Measurements from ENCODE around the gene ZNF639. TPM values are rescaled to one million over a fixed set of nuclear protein-coding genes. Genes with fewer than 3 reads are reported as not detected.

ZNF639 gene
- total RNA-seq, 1 experiment from 2014 or later, result 60.4 TPM

DNA sequence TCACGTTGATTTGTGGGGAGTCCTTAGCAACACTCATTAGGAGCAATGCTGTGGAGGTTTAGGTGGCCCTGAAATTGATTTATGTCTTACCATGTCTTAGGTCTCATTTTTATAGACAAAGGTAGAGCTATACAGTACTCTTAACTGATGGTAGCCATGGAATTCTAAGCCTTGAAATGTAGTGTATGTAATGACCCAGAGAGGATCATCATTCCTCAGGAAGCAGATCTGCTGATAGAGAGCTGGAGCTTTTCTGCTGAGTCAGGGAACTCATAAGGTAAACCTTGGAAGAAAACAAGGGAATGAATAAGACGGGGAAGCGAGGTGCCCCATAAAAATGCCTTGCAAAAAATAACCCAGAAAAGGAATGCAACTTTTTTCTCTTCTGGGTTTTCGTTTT, 34.0 kb upstream of the ZNF639 start:
- intact Hi-C loops (cut with micrococcal nuclease), result no loop called here
- H3F3A ChIP-seq (ENCODE audit: low read length, unreplicated experiment), result no peaks in the 10 kb centered on the region
- no peak overlapping the region for H3K4me2 ChIP-seq (ENCODE audit: low read length)
- H3K4me1 ChIP-seq (ENCODE audit: insufficient read depth, low read length), result no peaks in the 10 kb centered on the region
- ATAC-seq, result no peak
- no peak for TF ChIP-seq EZH2phosphoT487 (IDR thresholded peaks at IDR 0.05; ENCODE audit: borderline replicate concordance, low read length)
- TF ChIP-seq, protein P1, sequence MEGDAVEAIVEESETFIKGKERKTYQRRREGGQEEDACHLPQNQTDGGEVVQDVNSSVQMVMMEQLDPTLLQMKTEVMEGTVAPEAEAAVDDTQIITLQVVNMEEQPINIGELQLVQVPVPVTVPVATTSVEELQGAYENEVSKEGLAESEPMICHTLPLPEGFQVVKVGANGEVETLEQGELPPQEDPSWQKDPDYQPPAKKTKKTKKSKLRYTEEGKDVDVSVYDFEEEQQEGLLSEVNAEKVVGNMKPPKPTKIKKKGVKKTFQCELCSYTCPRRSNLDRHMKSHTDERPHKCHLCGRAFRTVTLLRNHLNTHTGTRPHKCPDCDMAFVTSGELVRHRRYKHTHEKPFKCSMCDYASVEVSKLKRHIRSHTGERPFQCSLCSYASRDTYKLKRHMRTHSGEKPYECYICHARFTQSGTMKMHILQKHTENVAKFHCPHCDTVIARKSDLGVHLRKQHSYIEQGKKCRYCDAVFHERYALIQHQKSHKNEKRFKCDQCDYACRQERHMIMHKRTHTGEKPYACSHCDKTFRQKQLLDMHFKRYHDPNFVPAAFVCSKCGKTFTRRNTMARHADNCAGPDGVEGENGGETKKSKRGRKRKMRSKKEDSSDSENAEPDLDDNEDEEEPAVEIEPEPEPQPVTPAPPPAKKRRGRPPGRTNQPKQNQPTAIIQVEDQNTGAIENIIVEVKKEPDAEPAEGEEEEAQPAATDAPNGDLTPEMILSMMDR (conservative IDR thresholded peaks at IDR 0.05; ENCODE audit: low read depth, low read length), result no peak
- H2AFZ ChIP-seq (ENCODE audit: low read length), result no peak overlapping the region
- H3K9ac ChIP-seq (ENCODE audit: low read length), result no peak overlapping the region
- DNase-seq, result no peak
- H3K27me3 ChIP-seq (ENCODE audit: low read length), result no peaks in the 10 kb centered on the region
- no peaks in the 10 kb centered on the region for H3K36me3 ChIP-seq (ENCODE audit: low read depth, low read length)
- no peaks in the 10 kb centered on the region for H3K9me3 ChIP-seq (ENCODE audit: low read length)
- CTCF ChIA-PET, result interaction anchor here (0.6 kb wide), 1 partner anchor 26 kb away, joined by 3 read pairs; no protein-coding TSS in a partner anchor
- POLR2A ChIA-PET (ENCODE audit: unreplicated experiment), result no interaction called here
- no peaks in the 10 kb centered on the region for H3K79me2 ChIP-seq (ENCODE audit: low read length)
- no peaks in the 10 kb centered on the region for H4K20me1 ChIP-seq (ENCODE audit: low read length)
- BruUV-seq (replicated peaks), result no TSS peak
- H3K27ac ChIP-seq (ENCODE audit: low read length), result no peak overlapping the region
- no peaks in the 10 kb centered on the region for H3K9me2 ChIP-seq (replicated peaks; ENCODE audit: low read length)
- H3K4me3 ChIP-seq (ENCODE audit: low read length), result no peak overlapping the region

DNA sequence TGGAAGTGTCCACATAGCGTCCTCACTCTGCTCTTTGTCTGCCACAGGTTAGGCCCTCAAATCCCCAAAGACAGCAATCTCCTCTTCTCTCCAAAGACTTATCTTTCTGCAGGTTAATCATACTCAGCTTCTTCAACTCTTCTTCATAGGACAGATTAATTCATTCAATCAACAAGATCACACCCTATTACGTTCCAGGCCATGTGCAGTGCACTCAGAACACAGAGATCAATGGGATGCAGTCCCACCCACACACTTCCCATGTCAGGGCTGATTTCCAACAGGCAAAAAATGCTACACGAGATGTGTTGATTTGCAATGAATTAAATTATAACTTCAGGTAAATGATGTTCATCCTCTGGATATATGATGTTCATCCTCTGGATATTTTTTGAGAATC, 33.5 kb upstream of the ZNF639 start:
- Histone ChIP-seq H3K9ac (ENCODE audit: low read length) (no peak overlapping the region), H3K4me3 (ENCODE audit: low read length) (no peak overlapping the region), H4K20me1 (ENCODE audit: low read length) (no peaks in the 10 kb centered on the region), H3K9me2 (replicated peaks; ENCODE audit: low read length) (no peaks in the 10 kb centered on the region), H3K27ac (ENCODE audit: low read length) (no peak overlapping the region), H3K27me3 (ENCODE audit: low read length) (no peaks in the 10 kb centered on the region), H3K4me1 (ENCODE audit: insufficient read depth, low read length) (no peaks in the 10 kb centered on the region), H3K4me2 (ENCODE audit: low read length) (no peak overlapping the region), H3K9me3 (ENCODE audit: low read length) (no peaks in the 10 kb centered on the region), H3F3A (ENCODE audit: low read length, unreplicated experiment) (no peaks in the 10 kb centered on the region), H2AFZ (ENCODE audit: low read length) (no peak overlapping the region), H3K36me3 (ENCODE audit: low read depth, low read length) (no peaks in the 10 kb centered on the region), H3K79me2 (ENCODE audit: low read length) (no peaks in the 10 kb centered on the region)
- ChIA-PET POLR2A (ENCODE audit: unreplicated experiment) (no interaction called here), CTCF (no interaction called here)
- DNase-seq (no peak), ATAC-seq (no peak)
- BruUV-seq (replicated peaks), result no TSS peak
- no peak for TF ChIP-seq EZH2phosphoT487 (IDR thresholded peaks at IDR 0.05; ENCODE audit: borderline replicate concordance, low read length)
- no peak for TF ChIP-seq EZH2 (IDR thresholded peaks at IDR 0.05; ENCODE audit: low read length, unreplicated experiment)
- TF ChIP-seq, protein P1 (conservative IDR thresholded peaks at IDR 0.05; ENCODE audit: low read depth, low read length), result no peak
- intact Hi-C loops (cut with micrococcal nuclease), result no loop called here

DNA sequence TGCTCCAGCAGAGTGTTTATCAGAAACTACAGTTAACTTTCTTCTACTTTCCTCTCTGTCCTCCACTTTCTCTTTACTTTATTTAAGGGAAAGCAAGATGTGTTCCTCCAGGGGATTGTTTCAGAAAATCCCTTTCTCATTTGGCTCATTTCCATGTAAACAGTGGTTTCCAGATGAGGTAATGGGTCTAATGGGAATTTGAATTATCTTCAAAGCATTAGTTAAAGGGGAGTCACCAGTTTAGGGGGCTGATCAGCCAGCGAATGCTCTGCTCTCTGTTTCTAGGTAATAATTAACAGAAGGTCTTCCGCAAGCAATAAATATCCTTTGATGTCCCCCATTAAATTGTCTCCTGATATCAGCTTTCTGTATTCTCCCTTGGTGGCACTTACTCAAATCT, 30.4 kb upstream of the ZNF639 start:
- Histone ChIP-seq H3K4me2 (ENCODE audit: low read length) (no peak overlapping the region), H3K9me3 (ENCODE audit: low read length) (no peaks in the 10 kb centered on the region), H3K27ac (ENCODE audit: low read length) (no peak overlapping the region), H3K27me3 (ENCODE audit: low read length) (peaks cover 6% of the 10 kb centered on the region; the same call in 1 of the 2 replicates), H3K4me1 (ENCODE audit: insufficient read depth, low read length) (no peaks in the 10 kb centered on the region), H3K4me3 (ENCODE audit: low read length) (no peak overlapping the region), H3K79me2 (ENCODE audit: low read length) (no peaks in the 10 kb centered on the region), H3K36me3 (ENCODE audit: low read depth, low read length) (no peaks in the 10 kb centered on the region), H3F3A (ENCODE audit: low read length, unreplicated experiment) (no peaks in the 10 kb centered on the region), H2AFZ (ENCODE audit: low read length) (no peak overlapping the region), H3K9me2 (replicated peaks; ENCODE audit: low read length) (no peaks in the 10 kb centered on the region), H4K20me1 (ENCODE audit: low read length) (no peaks in the 10 kb centered on the region), H3K9ac (ENCODE audit: low read length) (no peak overlapping the region)
- POLR2A ChIA-PET (ENCODE audit: unreplicated experiment), result no interaction called here
- BruUV-seq (replicated peaks), result no TSS peak
- TF ChIP-seq EZH2 (IDR thresholded peaks at IDR 0.05; ENCODE audit: low read length, unreplicated experiment), result no peak
- no peak for TF ChIP-seq EZH2phosphoT487 (IDR thresholded peaks at IDR 0.05; ENCODE audit: borderline replicate concordance, low read length)
- TF ChIP-seq, protein P1 (conservative IDR thresholded peaks at IDR 0.05; ENCODE audit: low read depth, low read length), result no peak
- ATAC-seq, result no peak
- no peak for DNase-seq
- CTCF ChIA-PET, result no interaction called here
- intact Hi-C loops (cut with micrococcal nuclease), result no loop called here

All from PC-3 (cell line).